NCI-H2081 treated with DMSO at 0.1 percent for 48 hours (cell line): ENCODE data around the gene POLL.
"Not testable (repeated sequence)": the region's sequence is repeated elsewhere in the genome, so short reads cannot be mapped to it uniquely, and the experiment has no call there.

Experiments
- DNase-seq: peaks from one replicate; lab custom pipeline; 2025; lab: John Stamatoyannopoulos, UW

POLL gene

GRCh38 chr10:101611096-101611905, 23.2 kb upstream of the POLL start:
- DNase-seq: no peak

GRCh38 chr10:101609481-101609880, 21.4 kb upstream of the POLL start:
- DNase-seq: no peak

GRCh38 chr10:101607124-101607523, 19.1 kb upstream of the POLL start:
- DNase-seq: no peak

GRCh38 chr10:101602761-101603398, 14.8 kb upstream of the POLL start:
- DNase-seq: no peak

- DNase-seq: no peak
These were observed 13.5 kb upstream of the POLL start for GRCh38 chr10:101601541-101601940.

GRCh38 chr10:101597091-101597900, 9.2 kb upstream of the POLL start:
- no peak for DNase-seq

- no peak for DNase-seq
These were observed 7.8 kb upstream of the POLL start for GRCh38 chr10:101595591-101596433.

- not testable (repeated sequence) for DNase-seq
These were observed 5.3 kb upstream of the POLL start for GRCh38 chr10:101593331-101593730.

GRCh38 chr10:101588879-101589278, 822 bp upstream of the POLL start:
- DNase-seq: no peak

- no peak for DNase-seq
These were observed 2.2 kb downstream of the POLL start for GRCh38 chr10:101585841-101586240.

- no peak for DNase-seq
These were observed 7.3 kb downstream of the POLL start for GRCh38 chr10:101580486-101581399.

GRCh38 chr10:101579516-101579870, 8.6 kb downstream of the POLL start:
- DNase-seq: no peak

GRCh38 chr10:101578803-101579515, 9.1 kb downstream of the POLL start:
- no peak for DNase-seq

GRCh38 chr10:101578192-101578591, 9.9 kb downstream of the POLL start:
- no peak for DNase-seq

- no peak for DNase-seq
These were observed 10.8 kb downstream of the POLL start for GRCh38 chr10:101577121-101577871.

GRCh38 chr10:101576211-101576863, 11.7 kb downstream of the POLL start:
- DNase-seq: no peak

- no peak for DNase-seq
These were observed 12.4 kb downstream of the POLL start for GRCh38 chr10:101575580-101576210.

GRCh38 chr10:101575091-101575490, 13.0 kb downstream of the POLL start:
- DNase-seq: no peak
